ENCODE data around the gene FGB.

Gene FGB

GRCh38 chr4:154569584-154569983, 6.8 kb downstream of the FGB start:
- no peak for TF ChIP-seq CTCF (IDR thresholded peaks at IDR 0.05; ENCODE audit: unreplicated experiment in 3 of 3)
- Mint-ChIP-seq H3K27me3 (ENCODE audit: low read depth) (peaks cover 5% of the 10 kb centered on the region), H3K9me3 (no peaks in the 10 kb centered on the region), H3K4me3 (no peak overlapping the region), H3K4me1 (no peaks in the 10 kb centered on the region), H3K27ac (no peak overlapping the region), H3K36me3 (ENCODE audit: low read depth) (no peaks in the 10 kb centered on the region)

- TF ChIP-seq CTCF (IDR thresholded peaks at IDR 0.05; ENCODE audit: unreplicated experiment in 3 of 3), result no peak
- Mint-ChIP-seq H3K4me3 (no peak overlapping the region), H3K27me3 (ENCODE audit: low read depth) (peaks cover 5% of the 10 kb centered on the region), H3K36me3 (ENCODE audit: low read depth) (no peaks in the 10 kb centered on the region), H3K9me3 (no peaks in the 10 kb centered on the region), H3K27ac (peak overlapping the region in 1 of 3 experiments; percentile 54), H3K4me1 (no peaks in the 10 kb centered on the region)
Observed at GRCh38 chr4:154573190-154573870, 10.5 kb downstream of the FGB start.

- Mint-ChIP-seq H3K4me3 (no peak overlapping the region), H3K27me3 (ENCODE audit: low read depth) (peaks cover 5% of the 10 kb centered on the region), H3K36me3 (ENCODE audit: low read depth) (no peaks in the 10 kb centered on the region), H3K27ac (no peak overlapping the region), H3K9me3 (no peaks in the 10 kb centered on the region), H3K4me1 (no peaks in the 10 kb centered on the region)
- TF ChIP-seq CTCF (IDR thresholded peaks at IDR 0.05; ENCODE audit: unreplicated experiment in 3 of 3), result no peak
Observed at GRCh38 chr4:154574311-154574710, 11.5 kb downstream of the FGB start.

- H3K4me3 Mint-ChIP-seq, result no peak overlapping the region
Observed at GRCh38 chr4:154577324-154577723, 14.5 kb downstream of the FGB start.

GRCh38 chr4:154578919-154579318, 16.1 kb downstream of the FGB start:
- no peaks in the 10 kb centered on the region for H3K9me3 Mint-ChIP-seq
- no peak for TF ChIP-seq CTCF (IDR thresholded peaks at IDR 0.05; ENCODE audit: unreplicated experiment in 3 of 3)
- no peaks in the 10 kb centered on the region for H3K27me3 Mint-ChIP-seq (ENCODE audit: low read depth)
- H3K4me3 Mint-ChIP-seq, result no peak overlapping the region
- no peaks in the 10 kb centered on the region for H3K36me3 Mint-ChIP-seq (ENCODE audit: low read depth)
- no peak overlapping the region for H3K27ac Mint-ChIP-seq
- H3K4me1 Mint-ChIP-seq, result no peaks in the 10 kb centered on the region

More at GRCh38 chr4:154577324-154577723, 14.5 kb downstream of the FGB start:
- H3K9me3 Mint-ChIP-seq, result no peaks in the 10 kb centered on the region
- no peaks in the 10 kb centered on the region for H3K4me1 Mint-ChIP-seq
- no peak for TF ChIP-seq CTCF (IDR thresholded peaks at IDR 0.05; ENCODE audit: unreplicated experiment in 3 of 3)
- H3K27ac Mint-ChIP-seq, result no peak overlapping the region
- no peaks in the 10 kb centered on the region for H3K27me3 Mint-ChIP-seq (ENCODE audit: low read depth)
- no peaks in the 10 kb centered on the region for H3K36me3 Mint-ChIP-seq (ENCODE audit: low read depth)

- Mint-ChIP-seq H3K9me3 (no peaks in the 10 kb centered on the region), H3K4me3 (no peak overlapping the region), H3K36me3 (ENCODE audit: low read depth) (no peaks in the 10 kb centered on the region), H3K27me3 (ENCODE audit: low read depth) (no peaks in the 10 kb centered on the region), H3K4me1 (no peaks in the 10 kb centered on the region), H3K27ac (no peak overlapping the region)
- no peak for TF ChIP-seq CTCF (IDR thresholded peaks at IDR 0.05; ENCODE audit: unreplicated experiment in 3 of 3)
Observed at GRCh38 chr4:154579927-154580326, 17.1 kb downstream of the FGB start.

Measured in nephron (organoid).